Femur (tissue), 1 donor: ENCODE results near the gene LRTM1.
A peak's percentile ranks its signal among the peaks of the same experiment; 100 is the strongest.

ENCODE experiments used
- DNase-seq: peaks from one replicate; pipeline ENCODE4 v3.0.0-alpha.2; 2017

The LRTM1 gene

GRCh38 chr3:54939557-54940300 is 11.9 kb upstream of the LRTM1 start:
- DNase-seq, result no peak

- no peak for DNase-seq
Measured at GRCh38 chr3:54936561-54936960, 8.7 kb upstream of the LRTM1 start.

GRCh38 chr3:54935869-54936268 is 8.0 kb upstream of the LRTM1 start:
- no peak for DNase-seq

GRCh38 chr3:54932606-54933005 is 4.7 kb upstream of the LRTM1 start:
- DNase-seq, result peak; percentile 70

GRCh38 chr3:54931182-54931581 is 3.3 kb upstream of the LRTM1 start:
- DNase-seq, result no peak

- no peak for DNase-seq
Measured at GRCh38 chr3:54918516-54918915, 9.3 kb downstream of the LRTM1 start.

GRCh38 chr3:54917862-54918261 is 10.0 kb downstream of the LRTM1 start:
- no peak for DNase-seq

- no peak for DNase-seq
Measured at GRCh38 chr3:54917174-54917573, 10.7 kb downstream of the LRTM1 start.

- DNase-seq, result no peak
Measured at GRCh38 chr3:54916732-54917131, 11.1 kb downstream of the LRTM1 start.

GRCh38 chr3:54915976-54916375 is 11.9 kb downstream of the LRTM1 start:
- DNase-seq, result no peak

GRCh38 chr3:54915181-54915580 is 12.7 kb downstream of the LRTM1 start:
- no peak for DNase-seq

GRCh38 chr3:54914180-54914579 is 13.7 kb downstream of the LRTM1 start:
- DNase-seq, result no peak

GRCh38 chr3:54909191-54909590 is 18.7 kb downstream of the LRTM1 start:
- no peak for DNase-seq

GRCh38 chr3:54906763-54907162 is 21.1 kb downstream of the LRTM1 start:
- DNase-seq, result no peak

- no peak for DNase-seq
Measured at GRCh38 chr3:54905920-54906319, 21.9 kb downstream of the LRTM1 start.

GRCh38 chr3:54905261-54905888 is 22.5 kb downstream of the LRTM1 start:
- no peak for DNase-seq

- no peak for DNase-seq
Measured at GRCh38 chr3:54901906-54902685, 25.8 kb downstream of the LRTM1 start.

- DNase-seq, result no peak
Measured at GRCh38 chr3:54900838-54901591, 26.8 kb downstream of the LRTM1 start.

- DNase-seq, result no peak
Measured at GRCh38 chr3:54899273-54899672, 28.6 kb downstream of the LRTM1 start.

- no peak for DNase-seq
Measured at GRCh38 chr3:54897028-54897711, 30.7 kb downstream of the LRTM1 start.

GRCh38 chr3:54895613-54896012 is 32.2 kb downstream of the LRTM1 start:
- DNase-seq, result no peak

- DNase-seq, result no peak
Measured at GRCh38 chr3:54892168-54892567, 35.7 kb downstream of the LRTM1 start.

- DNase-seq, result peak; percentile 86
Measured at GRCh38 chr3:54891540-54891897, 36.3 kb downstream of the LRTM1 start.
